ENCODE data around the gene POLR2I. TPM values are rescaled to one million over a fixed set of nuclear protein-coding genes. Genes with fewer than 3 reads are reported as not detected.

The POLR2I gene
- total and polyA plus RNA-seq, 2 of the 13 experiments (the other 11 are each of a cell fraction or from before 2014, with no cell fraction given) = 40.5 to 104 TPM

DNA sequence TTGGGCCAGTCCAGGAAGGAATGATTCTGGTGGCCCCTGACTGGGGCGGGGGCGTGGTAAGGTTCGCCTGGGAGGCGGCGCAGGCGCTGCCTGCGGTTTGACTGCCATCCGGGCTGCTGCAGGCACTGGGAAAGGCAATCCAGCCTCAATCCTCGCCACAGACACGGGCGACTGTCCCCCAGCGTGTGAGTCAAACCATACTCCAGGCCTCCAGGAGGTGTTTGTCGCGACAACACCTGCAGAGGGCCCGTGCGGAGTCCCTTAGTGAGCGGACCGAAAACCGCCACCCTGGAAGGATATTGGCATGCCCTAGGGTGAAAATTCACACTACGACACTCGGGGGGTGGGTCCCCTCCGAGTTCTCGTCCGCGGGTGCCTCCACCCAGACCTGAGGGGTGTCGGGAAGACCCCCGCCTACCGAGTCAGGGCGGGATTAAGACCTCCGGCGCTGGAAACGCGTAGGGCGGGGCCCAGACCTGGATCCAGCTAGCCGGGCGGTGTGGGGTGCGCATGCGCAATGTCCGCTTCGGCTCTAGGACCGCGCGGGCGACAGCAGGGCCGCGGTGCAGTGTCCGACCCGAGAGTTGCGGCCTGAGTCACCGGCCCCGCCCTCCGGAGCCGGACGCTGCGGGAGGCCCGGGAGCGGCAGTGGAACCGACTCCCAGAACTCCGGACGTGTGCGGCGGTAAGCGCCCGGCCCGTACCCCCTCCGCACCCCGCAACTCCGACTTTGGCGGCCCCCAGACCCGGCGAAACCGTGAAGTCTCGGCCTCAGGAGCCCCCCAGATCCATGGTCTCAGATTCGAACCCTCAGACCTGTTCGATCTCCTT is 25.0 kb upstream of the POLR2I start, which contains the start of gene CAPNS1 (continued):
- TF ChIP-seq, protein P1, sequence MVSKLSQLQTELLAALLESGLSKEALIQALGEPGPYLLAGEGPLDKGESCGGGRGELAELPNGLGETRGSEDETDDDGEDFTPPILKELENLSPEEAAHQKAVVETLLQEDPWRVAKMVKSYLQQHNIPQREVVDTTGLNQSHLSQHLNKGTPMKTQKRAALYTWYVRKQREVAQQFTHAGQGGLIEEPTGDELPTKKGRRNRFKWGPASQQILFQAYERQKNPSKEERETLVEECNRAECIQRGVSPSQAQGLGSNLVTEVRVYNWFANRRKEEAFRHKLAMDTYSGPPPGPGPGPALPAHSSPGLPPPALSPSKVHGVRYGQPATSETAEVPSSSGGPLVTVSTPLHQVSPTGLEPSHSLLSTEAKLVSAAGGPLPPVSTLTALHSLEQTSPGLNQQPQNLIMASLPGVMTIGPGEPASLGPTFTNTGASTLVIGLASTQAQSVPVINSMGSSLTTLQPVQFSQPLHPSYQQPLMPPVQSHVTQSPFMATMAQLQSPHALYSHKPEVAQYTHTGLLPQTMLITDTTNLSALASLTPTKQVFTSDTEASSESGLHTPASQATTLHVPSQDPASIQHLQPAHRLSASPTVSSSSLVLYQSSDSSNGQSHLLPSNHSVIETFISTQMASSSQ (IDR thresholded peaks at IDR 0.05; ENCODE audit: low read depth) = peak; percentile 11; the same call in 1 of the 2 replicates
- TF ChIP-seq, protein P1 (CRISPR knock-in tag; IDR thresholded peaks at IDR 0.05; ENCODE audit: borderline replicate concordance) = peak; percentile 68; the same call in 1 of the 2 replicates
- TF ChIP-seq RXRB (CRISPR knock-in tag; IDR thresholded peaks at IDR 0.05; ENCODE audit: borderline replicate concordance) = peak; percentile 49
- peak; percentile 45; the same call in 1 of the 2 replicates for TF ChIP-seq REPIN1 (CRISPR knock-in tag; IDR thresholded peaks at IDR 0.05; ENCODE audit: borderline replicate concordance, low read depth)
- TF ChIP-seq, protein P2, sequence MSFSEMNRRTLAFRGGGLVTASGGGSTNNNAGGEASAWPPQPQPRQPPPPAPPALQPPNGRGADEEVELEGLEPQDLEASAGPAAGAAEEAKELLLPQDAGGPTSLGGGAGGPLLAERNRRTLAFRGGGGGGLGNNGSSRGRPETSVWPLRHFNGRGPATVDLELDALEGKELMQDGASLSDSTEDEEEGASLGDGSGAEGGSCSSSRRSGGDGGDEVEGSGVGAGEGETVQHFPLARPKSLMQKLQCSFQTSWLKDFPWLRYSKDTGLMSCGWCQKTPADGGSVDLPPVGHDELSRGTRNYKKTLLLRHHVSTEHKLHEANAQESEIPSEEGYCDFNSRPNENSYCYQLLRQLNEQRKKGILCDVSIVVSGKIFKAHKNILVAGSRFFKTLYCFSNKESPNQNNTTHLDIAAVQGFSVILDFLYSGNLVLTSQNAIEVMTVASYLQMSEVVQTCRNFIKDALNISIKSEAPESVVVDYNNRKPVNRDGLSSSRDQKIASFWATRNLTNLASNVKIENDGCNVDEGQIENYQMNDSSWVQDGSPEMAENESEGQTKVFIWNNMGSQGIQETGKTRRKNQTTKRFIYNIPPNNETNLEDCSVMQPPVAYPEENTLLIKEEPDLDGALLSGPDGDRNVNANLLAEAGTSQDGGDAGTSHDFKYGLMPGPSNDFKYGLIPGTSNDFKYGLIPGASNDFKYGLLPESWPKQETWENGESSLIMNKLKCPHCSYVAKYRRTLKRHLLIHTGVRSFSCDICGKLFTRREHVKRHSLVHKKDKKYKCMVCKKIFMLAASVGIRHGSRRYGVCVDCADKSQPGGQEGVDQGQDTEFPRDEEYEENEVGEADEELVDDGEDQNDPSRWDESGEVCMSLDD (CRISPR knock-in tag; IDR thresholded peaks at IDR 0.05; ENCODE audit: borderline replicate concordance) = peak; percentile 57; the same call in 1 of the 2 replicates
- TF ChIP-seq ZKSCAN5 (CRISPR knock-in tag; IDR thresholded peaks at IDR 0.05) = peak; percentile 37; the same call in 1 of the 2 replicates
- peak; percentile 52; the same call in 1 of the 2 replicates for TF ChIP-seq FOXO1 (CRISPR knock-in tag; IDR thresholded peaks at IDR 0.05)
- TF ChIP-seq ATF4 (CRISPR knock-in tag; IDR thresholded peaks at IDR 0.05) = peak in 1 of 2 experiments; percentile 23; a peak in 1 of 4 replicates
- TF ChIP-seq SIN3A (IDR thresholded peaks at IDR 0.05; ENCODE audit: borderline replicate concordance, low read depth, low read length) = peak; percentile 70; the same call in 1 of the 2 replicates
- peak; percentile 73; the same call in 1 of the 2 replicates for TF ChIP-seq ZNF580 (CRISPR knock-in tag; IDR thresholded peaks at IDR 0.05; ENCODE audit: borderline replicate concordance, low read depth)
- peak; percentile 91 for TF ChIP-seq TAF1 (CRISPR knock-in tag; IDR thresholded peaks at IDR 0.05)
- peak; percentile 70 for TF ChIP-seq MYC (CRISPR knock-in tag; IDR thresholded peaks at IDR 0.05; ENCODE audit: borderline replicate concordance)
- TF ChIP-seq TEAD2 (CRISPR knock-in tag; IDR thresholded peaks at IDR 0.05) = no peak
- peak; percentile 99 for TF ChIP-seq ZC3H13 (CRISPR knock-in tag; IDR thresholded peaks at IDR 0.05)
- TF ChIP-seq ZNF44 (CRISPR knock-in tag; IDR thresholded peaks at IDR 0.05) = peak; percentile 79; the same call in 1 of the 2 replicates
- TF ChIP-seq AGO2 (optimal IDR thresholded peaks at IDR 0.05; ENCODE audit: low read depth, low read length) = peak; percentile 95
- TF ChIP-seq ZNF776 (CRISPR knock-in tag; IDR thresholded peaks at IDR 0.05) = 0 out of 2 replicates have a peak, but pooled peaks have one; percentile 36
- TF ChIP-seq ZNF24 (IDR thresholded peaks at IDR 0.05) = no peak
